ENCODE data around the gene WRAP53. TPM values are rescaled to one million over a fixed set of nuclear protein-coding genes. Genes with fewer than 3 reads are reported as not detected.

WRAP53 gene
- total and polyA plus RNA-seq, 10 of the 15 experiments (the other 5 are each of a cell fraction or from before 2014, with no cell fraction given): 1.9 to 42.0 (median 21.9) TPM

GRCh38 chr17:7714721-7715594 is 26.7 kb downstream of the WRAP53 start:
- in situ Hi-C loops (cut with MboI): no loop called here
- Histone ChIP-seq H2AFZ (ENCODE audit: control insufficient read depth, low read depth, low read length) (no peak overlapping the region), H3K4me1 (ENCODE audit: control insufficient read depth, insufficient read depth, low read length) (peaks cover 5% of the 10 kb centered on the region), H3K4me2 (ENCODE audit: control insufficient read depth, insufficient read depth) (no peak overlapping the region), H4K20me1 (ENCODE audit: control insufficient read depth, insufficient read depth) (no peaks in the 10 kb centered on the region), H3K36me3 (ENCODE audit: control insufficient read depth in 2 of 2, insufficient read depth in 2 of 2, low read length in 1 of 2) (no peaks in the 10 kb centered on the region), H3K79me2 (ENCODE audit: control insufficient read depth, insufficient read depth, low read length) (no peaks in the 10 kb centered on the region), H3K9ac (ENCODE audit: control insufficient read depth, insufficient read depth, low read length) (no peak overlapping the region), H3K27me3 (replicated peaks in 1 of 2; ENCODE audit: control insufficient read depth in 2 of 2, insufficient read depth in 2 of 2, low read length in 1 of 2) (peaks cover 6 to 11% of the 10 kb centered on the region in 2 experiments), H3K27ac (ENCODE audit: control insufficient read depth, insufficient read depth) (no peak overlapping the region), H3K9me3 (replicated peaks; ENCODE audit: control insufficient read depth, insufficient read depth, low read length) (no peaks in the 10 kb centered on the region), H3K4me3 (no peak overlapping the region)
- ChIA-PET RAD21 (ENCODE audit: unreplicated experiment) (no interaction called here), SMC1A (ENCODE audit: uncharacterized antibody, unreplicated experiment) (no interaction called here), POLR2A (no interaction called here), CTCF (interaction anchor here (0.7 to 1.1 kb wide), 3 partner anchors 57 to 330 kb away, joined by 3 to 4 read pairs (median 3); no protein-coding TSS in a partner anchor)
- no TSS peak for BruUV-seq (replicated peaks)
- 41% methylated on average over 10 of the region's 10 CpGs for WGBS (ENCODE audit: insufficient coverage, insufficient replicate concordance, low lambda C conversion rate, missing lambda C conversion rate)
- ATAC-seq (no peak), DNase-seq (ENCODE audit: low read depth, low spot score) (no peak), FAIRE-seq (no peak)
- intact Hi-C loops (cut with micrococcal nuclease; ENCODE audit: unreplicated experiment): no loop called here
- no peak for TF ChIP-seq GATAD2B (conservative IDR thresholded peaks at IDR 0.05; ENCODE audit: low read depth)
- no peak for TF ChIP-seq BHLHE40 (IDR thresholded peaks at IDR 0.05; ENCODE audit: borderline replicate concordance in 1 of 2, low read depth in 2 of 2, low read length in 1 of 2)

- Histone ChIP-seq H4K20me1 (ENCODE audit: control insufficient read depth, insufficient read depth) (no peaks in the 10 kb centered on the region), H3K4me1 (ENCODE audit: control insufficient read depth, insufficient read depth, low read length) (no peaks in the 10 kb centered on the region), H3K79me2 (ENCODE audit: control insufficient read depth, insufficient read depth, low read length) (no peaks in the 10 kb centered on the region), H3K36me3 (ENCODE audit: control insufficient read depth in 2 of 2, insufficient read depth in 2 of 2, low read length in 1 of 2) (no peaks in the 10 kb centered on the region), H2AFZ (ENCODE audit: control insufficient read depth, low read depth, low read length) (no peak overlapping the region), H3K4me2 (ENCODE audit: control insufficient read depth, insufficient read depth) (no peak overlapping the region), H3K9me3 (replicated peaks; ENCODE audit: control insufficient read depth, insufficient read depth, low read length) (no peaks in the 10 kb centered on the region), H3K4me3 (no peak overlapping the region), H3K9ac (ENCODE audit: control insufficient read depth, insufficient read depth, low read length) (no peak overlapping the region), H3K27ac (ENCODE audit: control insufficient read depth, insufficient read depth) (no peak overlapping the region), H3K27me3 (replicated peaks in 1 of 2; ENCODE audit: control insufficient read depth in 2 of 2, insufficient read depth in 2 of 2, low read length in 1 of 2) (peaks cover 6 to 11% of the 10 kb centered on the region in 2 experiments)
- ChIA-PET SMC1A (ENCODE audit: uncharacterized antibody, unreplicated experiment) (interaction anchor here (0.8 kb wide), 1 partner anchor 29 kb away, joined by 4 read pairs; the partner anchor contains the start of gene TP53), POLR2A (interaction anchor here (0.7 kb wide), 1 partner anchor 11 kb away, joined by 5 read pairs; the partner anchor contains the start of gene EFNB3), RAD21 (ENCODE audit: unreplicated experiment) (interaction anchor here (0.6 kb wide), 1 partner anchor 404 kb away, joined by 3 read pairs; no protein-coding TSS in a partner anchor), CTCF (interaction anchor here (1.2 kb wide), 1 partner anchor 202 kb away, joined by 5 read pairs; no protein-coding TSS in a partner anchor)
- intact Hi-C loops (cut with micrococcal nuclease; ENCODE audit: unreplicated experiment) (no loop called here), in situ Hi-C loops (cut with MboI) (no loop called here)
- ATAC-seq (no peak), DNase-seq (ENCODE audit: low read depth, low spot score) (no peak), FAIRE-seq (no peak)
- 22% methylated on average over 20 of the region's 20 CpGs for WGBS (ENCODE audit: insufficient coverage, insufficient replicate concordance, low lambda C conversion rate, missing lambda C conversion rate)
- no TSS peak for BruUV-seq (replicated peaks)
- no peak for TF ChIP-seq SMAD1 (IDR thresholded peaks at IDR 0.05; ENCODE audit: low read depth, partially characterized antibody)
- no peak for TF ChIP-seq TCF12 (IDR thresholded peaks at IDR 0.05; ENCODE audit: low read depth, low read length)
- no peak for TF ChIP-seq BACH1 (IDR thresholded peaks at IDR 0.05; ENCODE audit: borderline replicate concordance)
- no peak for TF ChIP-seq REST (IDR thresholded peaks at IDR 0.05; ENCODE audit: low read depth, low read length)
- no peak for TF ChIP-seq FOXM1 (IDR thresholded peaks at IDR 0.05; ENCODE audit: low read depth, low read length)
- TF ChIP-seq BMI1 (IDR thresholded peaks at IDR 0.05; ENCODE audit: borderline replicate concordance): no peak
- TF ChIP-seq CREM (IDR thresholded peaks at IDR 0.05; ENCODE audit: low read depth): no peak
- TF ChIP-seq TBL1XR1 (IDR thresholded peaks at IDR 0.05; ENCODE audit: low read depth, low read length): no peak
- no peak for TF ChIP-seq YBX1 (IDR thresholded peaks at IDR 0.05)
Observed at GRCh38 chr17:7715936-7716886, 27.9 kb downstream of the WRAP53 start.
